Tibial artery (tissue), 4 donors: ENCODE data around the gene GPC6.
A peak's percentile ranks its signal among the peaks of the same experiment; 100 is the strongest.

Source experiments
- DNase-seq, 2 donors: peaks; one replicate each; pipeline ENCODE4 v3.0.0-alpha.2; 2019
- H3K27ac ChIP-seq, 2 donors: fragments of 200-600 bp; sonication (generic) in 1 of 2; 1 replicate in 1 of 2; 2 replicates in 1 of 2; pipeline ENCODE4 v1.5.1; 2018 to 2019; ENCODE audit warnings: mild to moderate bottlenecking in 1 of 2
- H3K27me3 ChIP-seq, 2 donors: fragments of 200-600 bp; sonication (generic) in 1 of 2; one replicate each; pipeline versions ENCODE4 v1.5.1 to v1.6.0; 2016 to 2019
- H3K36me3 ChIP-seq, 3 donors: fragments of 200-600 bp; sonication (generic) in 2 of 3; one replicate each; pipeline ENCODE4 v1.5.1; 2016 to 2019; ENCODE audit warnings: mild to moderate bottlenecking in 2 of 3
- H3K4me1 ChIP-seq, 4 donors: fragments of 200-600 bp; sonication (generic) in 2 of 4; 1 replicate in 3 of 4; 2 replicates in 1 of 4; pipeline ENCODE4 v1.5.1; 2016 to 2019
- H3K4me3 ChIP-seq, 2 donors: fragments of 200-600 bp; sonication (generic) in 1 of 2; 1 replicate in 1 of 2; 2 replicates in 1 of 2; pipeline ENCODE4 v1.5.1; 2018 to 2019; ENCODE audit warnings: mild to moderate bottlenecking in 2 of 2
- H3K9me3 ChIP-seq, 3 donors: fragments of 200-600 bp; sonication (generic) in 1 of 3; one replicate each; pipeline ENCODE4 v1.5.1; 2016 to 2019
- intact Hi-C: fragments of 100-400 bp; cut with DNase I; formaldehyde crosslinking; loops from one replicate; pipeline ENCODE4 v1.15.0; 2023; ENCODE audit warnings: low total_unique reads
- TF ChIP-seq, protein P1 (sequence below), 2 experiments: fragments of 200-600 bp in 1 of 2; fragments of 450-650 bp in 1 of 2; IDR thresholded peaks; one replicate each; pipeline ENCODE4 v1.5.1; 2017 to 2019; ENCODE audit warnings: antibody characterized with exemption in 2 of 2, mild to moderate bottlenecking in 1 of 2, moderate library complexity in 1 of 2

Gene GPC6

DNA sequence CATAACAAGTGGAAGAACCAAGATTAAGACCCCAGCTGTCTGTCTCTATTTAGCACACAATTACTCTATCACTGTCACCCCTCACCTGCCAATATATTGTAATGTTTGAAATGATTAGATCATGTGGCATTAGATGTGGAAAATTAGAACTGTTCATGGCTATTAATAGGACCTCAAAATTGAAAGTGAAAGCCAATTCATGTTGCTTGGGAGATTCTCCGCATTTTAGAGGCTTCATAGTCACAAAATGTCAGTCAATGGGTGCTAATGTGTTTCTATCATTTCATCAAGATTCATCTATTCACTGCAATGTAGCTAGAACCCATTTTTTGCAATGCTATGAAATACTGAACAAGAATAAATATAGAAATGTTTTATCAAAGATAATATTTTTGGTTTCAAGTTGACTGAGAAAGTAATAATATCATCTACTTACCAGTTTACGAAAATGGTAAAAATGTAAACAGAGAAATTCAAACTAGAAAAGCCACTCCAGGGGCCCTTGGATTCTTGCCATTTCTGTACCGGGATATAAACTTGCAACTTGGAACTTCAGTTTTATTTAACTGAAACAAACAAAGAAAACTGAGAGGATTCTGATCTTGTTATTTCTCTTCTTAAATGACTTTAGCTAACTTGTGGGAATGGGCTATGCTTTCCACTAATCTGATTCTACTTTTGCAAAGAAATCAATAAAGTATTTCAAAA is 864.3 kb downstream of the GPC6 start:
- Histone ChIP-seq H3K27me3 (no peaks in the 10 kb centered on the region), H3K27ac (peak overlapping the region in 1 of 2 donors; percentile 8), H3K9me3 (peaks cover 0 to 5% (median 0%) of the 10 kb centered on the region in 3 donors), H3K4me1 (no peaks in the 10 kb centered on the region), H3K36me3 (no peaks in the 10 kb centered on the region), H3K4me3 (peak overlapping the region; percentile 4 to 28)
- TF ChIP-seq, protein P1, sequence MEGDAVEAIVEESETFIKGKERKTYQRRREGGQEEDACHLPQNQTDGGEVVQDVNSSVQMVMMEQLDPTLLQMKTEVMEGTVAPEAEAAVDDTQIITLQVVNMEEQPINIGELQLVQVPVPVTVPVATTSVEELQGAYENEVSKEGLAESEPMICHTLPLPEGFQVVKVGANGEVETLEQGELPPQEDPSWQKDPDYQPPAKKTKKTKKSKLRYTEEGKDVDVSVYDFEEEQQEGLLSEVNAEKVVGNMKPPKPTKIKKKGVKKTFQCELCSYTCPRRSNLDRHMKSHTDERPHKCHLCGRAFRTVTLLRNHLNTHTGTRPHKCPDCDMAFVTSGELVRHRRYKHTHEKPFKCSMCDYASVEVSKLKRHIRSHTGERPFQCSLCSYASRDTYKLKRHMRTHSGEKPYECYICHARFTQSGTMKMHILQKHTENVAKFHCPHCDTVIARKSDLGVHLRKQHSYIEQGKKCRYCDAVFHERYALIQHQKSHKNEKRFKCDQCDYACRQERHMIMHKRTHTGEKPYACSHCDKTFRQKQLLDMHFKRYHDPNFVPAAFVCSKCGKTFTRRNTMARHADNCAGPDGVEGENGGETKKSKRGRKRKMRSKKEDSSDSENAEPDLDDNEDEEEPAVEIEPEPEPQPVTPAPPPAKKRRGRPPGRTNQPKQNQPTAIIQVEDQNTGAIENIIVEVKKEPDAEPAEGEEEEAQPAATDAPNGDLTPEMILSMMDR (IDR thresholded peaks at IDR 0.05) = no peak
- DNase-seq = no peak
- intact Hi-C loops = no loop called here

DNA sequence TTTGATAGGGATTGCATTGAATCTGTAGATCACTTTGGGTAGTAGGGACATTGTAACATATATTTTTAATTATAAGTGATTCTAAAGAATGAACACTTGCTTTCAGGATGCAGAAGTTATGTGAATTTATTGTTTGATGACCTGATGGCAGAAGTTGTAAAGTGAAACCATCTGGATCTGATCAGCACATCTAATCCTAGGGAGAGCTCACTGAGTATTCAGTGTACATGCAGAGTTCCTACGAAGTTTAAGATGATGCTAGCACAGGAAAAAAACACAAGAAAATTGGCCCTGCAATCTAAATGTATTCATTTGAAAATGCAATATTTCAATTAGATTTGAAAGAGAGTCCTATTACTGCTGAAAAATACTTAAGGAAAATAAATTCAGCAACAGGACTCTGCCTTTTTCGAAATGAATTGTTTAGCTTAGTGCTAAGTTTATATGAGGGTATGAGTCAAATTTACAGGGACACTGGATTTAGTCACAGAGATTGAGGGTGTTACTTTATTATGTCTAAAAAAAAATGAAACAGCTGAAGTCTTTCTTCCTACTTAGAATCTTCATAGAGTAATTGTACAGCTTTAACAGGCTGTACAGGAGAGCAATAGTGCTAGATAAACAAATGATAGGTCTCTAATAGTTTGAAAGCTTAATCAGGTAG is 867.2 kb downstream of the GPC6 start:
- Histone ChIP-seq H3K36me3 (no peaks in the 10 kb centered on the region), H3K4me3 (no peak overlapping the region), H3K4me1 (no peaks in the 10 kb centered on the region), H3K27ac (no peak overlapping the region), H3K27me3 (no peaks in the 10 kb centered on the region), H3K9me3 (peaks cover 0 to 5% (median 0%) of the 10 kb centered on the region in 3 donors)
- intact Hi-C loops = no loop called here
- TF ChIP-seq, protein P1 (IDR thresholded peaks at IDR 0.05) = no peak
- DNase-seq = no peak

DNA sequence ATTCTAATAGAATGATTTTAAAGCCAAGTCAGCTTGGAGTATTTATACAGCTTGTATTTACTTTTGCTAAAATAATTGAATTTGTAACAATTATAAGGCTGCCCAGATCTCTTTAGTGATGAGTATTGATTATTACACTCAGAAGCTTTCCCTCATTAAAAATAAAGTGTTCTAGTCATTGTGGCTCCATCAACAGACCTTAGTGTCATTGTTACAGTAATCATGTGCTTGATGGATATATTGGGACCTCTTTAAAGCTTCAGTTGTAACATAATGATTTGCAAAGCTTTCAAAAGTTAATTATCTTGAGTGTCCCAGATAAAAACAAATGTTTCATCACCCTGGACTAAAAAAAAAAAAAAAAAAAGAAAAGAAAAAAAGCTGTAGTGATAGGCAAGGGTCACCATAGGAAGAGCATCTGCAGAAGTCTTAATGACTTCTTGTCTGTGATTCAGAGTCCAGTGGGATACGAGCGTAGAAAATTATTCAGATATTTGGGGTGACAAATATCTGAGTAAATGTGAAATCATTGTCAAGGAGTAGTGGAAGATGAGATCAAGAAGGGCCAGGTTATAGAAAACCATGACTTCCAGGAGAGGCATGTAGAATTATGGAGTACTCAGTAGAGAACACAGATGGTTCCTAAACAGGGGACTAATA is 883.2 kb downstream of the GPC6 start:
- Histone ChIP-seq H3K4me1 (no peaks in the 10 kb centered on the region), H3K27ac (no peak overlapping the region), H3K4me3 (no peak overlapping the region), H3K9me3 (no peaks in the 10 kb centered on the region), H3K27me3 (no peaks in the 10 kb centered on the region), H3K36me3 (no peaks in the 10 kb centered on the region)
- intact Hi-C loops = no loop called here
- DNase-seq = no peak
- TF ChIP-seq, protein P1 (IDR thresholded peaks at IDR 0.05) = no peak

DNA sequence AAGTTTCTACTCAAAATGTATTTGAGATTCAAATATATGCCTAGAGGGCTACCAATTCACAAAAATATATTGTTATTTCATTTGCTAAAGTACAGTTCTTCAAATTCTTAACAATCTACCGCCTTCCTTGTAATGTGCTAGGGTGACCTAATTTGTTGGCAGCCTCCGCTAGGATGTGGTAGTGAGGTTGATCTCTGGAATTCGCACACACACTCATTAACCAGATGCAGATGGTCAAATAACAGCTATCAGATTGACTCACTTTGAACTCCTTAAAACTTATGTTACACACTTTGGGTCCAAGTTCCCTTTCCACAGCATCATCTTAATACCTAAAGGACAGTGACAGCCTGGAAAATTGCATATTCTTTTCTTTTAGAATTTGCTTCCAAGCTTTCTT is 885.6 kb downstream of the GPC6 start:
- no peaks in the 10 kb centered on the region for H3K9me3 ChIP-seq
- H3K4me1 ChIP-seq = no peaks in the 10 kb centered on the region
- H3K27me3 ChIP-seq = no peaks in the 10 kb centered on the region
- peak in 1 of 2 donors; percentile 28 for DNase-seq
- intact Hi-C loops = no loop called here
- TF ChIP-seq, protein P1 (IDR thresholded peaks at IDR 0.05) = no peak
- no peak overlapping the region for H3K27ac ChIP-seq
- no peak overlapping the region for H3K4me3 ChIP-seq
- H3K36me3 ChIP-seq = no peaks in the 10 kb centered on the region

DNA sequence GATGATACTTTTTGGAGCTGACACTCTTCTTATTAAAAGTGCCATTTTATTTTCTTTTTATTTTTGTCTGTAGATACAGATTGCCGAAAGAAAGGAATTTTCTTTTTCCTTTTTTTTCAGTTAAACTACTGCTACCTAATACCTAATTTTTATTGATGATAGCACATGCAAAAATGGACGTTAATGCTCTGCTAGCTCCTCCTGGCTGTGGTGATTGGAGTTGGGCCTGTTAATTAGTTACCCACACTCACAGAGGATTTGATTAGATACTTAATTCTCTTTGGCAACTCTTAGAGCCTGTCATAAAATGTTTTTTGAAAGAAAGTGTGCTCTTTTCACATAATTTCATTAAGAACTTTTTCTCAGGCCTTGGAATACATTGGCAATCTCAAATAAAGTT is 886.1 kb downstream of the GPC6 start:
- Histone ChIP-seq H3K27me3 (no peaks in the 10 kb centered on the region), H3K9me3 (no peaks in the 10 kb centered on the region), H3K36me3 (no peaks in the 10 kb centered on the region), H3K4me3 (no peak overlapping the region), H3K4me1 (no peaks in the 10 kb centered on the region), H3K27ac (no peak overlapping the region)
- TF ChIP-seq, protein P1 (IDR thresholded peaks at IDR 0.05) = no peak
- no peak for DNase-seq
- intact Hi-C loops = no loop called here
